ENCODE data around the gene THOC6.

- TF ChIP-seq, protein P1, sequence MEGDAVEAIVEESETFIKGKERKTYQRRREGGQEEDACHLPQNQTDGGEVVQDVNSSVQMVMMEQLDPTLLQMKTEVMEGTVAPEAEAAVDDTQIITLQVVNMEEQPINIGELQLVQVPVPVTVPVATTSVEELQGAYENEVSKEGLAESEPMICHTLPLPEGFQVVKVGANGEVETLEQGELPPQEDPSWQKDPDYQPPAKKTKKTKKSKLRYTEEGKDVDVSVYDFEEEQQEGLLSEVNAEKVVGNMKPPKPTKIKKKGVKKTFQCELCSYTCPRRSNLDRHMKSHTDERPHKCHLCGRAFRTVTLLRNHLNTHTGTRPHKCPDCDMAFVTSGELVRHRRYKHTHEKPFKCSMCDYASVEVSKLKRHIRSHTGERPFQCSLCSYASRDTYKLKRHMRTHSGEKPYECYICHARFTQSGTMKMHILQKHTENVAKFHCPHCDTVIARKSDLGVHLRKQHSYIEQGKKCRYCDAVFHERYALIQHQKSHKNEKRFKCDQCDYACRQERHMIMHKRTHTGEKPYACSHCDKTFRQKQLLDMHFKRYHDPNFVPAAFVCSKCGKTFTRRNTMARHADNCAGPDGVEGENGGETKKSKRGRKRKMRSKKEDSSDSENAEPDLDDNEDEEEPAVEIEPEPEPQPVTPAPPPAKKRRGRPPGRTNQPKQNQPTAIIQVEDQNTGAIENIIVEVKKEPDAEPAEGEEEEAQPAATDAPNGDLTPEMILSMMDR (conservative IDR thresholded peaks at IDR 0.05; ENCODE audit: low read depth in 2 of 2), result no peak
- no peak for TF ChIP-seq NANOG (IDR thresholded peaks at IDR 0.05; ENCODE audit: borderline replicate concordance)
- TF ChIP-seq EZH2 (IDR thresholded peaks at IDR 0.05; ENCODE audit: low read depth, unreplicated experiment), result no peak
- no peak for TF ChIP-seq POLR2AphosphoS5 (IDR thresholded peaks at IDR 0.05; ENCODE audit: low read depth)
- TF ChIP-seq, protein P2, sequence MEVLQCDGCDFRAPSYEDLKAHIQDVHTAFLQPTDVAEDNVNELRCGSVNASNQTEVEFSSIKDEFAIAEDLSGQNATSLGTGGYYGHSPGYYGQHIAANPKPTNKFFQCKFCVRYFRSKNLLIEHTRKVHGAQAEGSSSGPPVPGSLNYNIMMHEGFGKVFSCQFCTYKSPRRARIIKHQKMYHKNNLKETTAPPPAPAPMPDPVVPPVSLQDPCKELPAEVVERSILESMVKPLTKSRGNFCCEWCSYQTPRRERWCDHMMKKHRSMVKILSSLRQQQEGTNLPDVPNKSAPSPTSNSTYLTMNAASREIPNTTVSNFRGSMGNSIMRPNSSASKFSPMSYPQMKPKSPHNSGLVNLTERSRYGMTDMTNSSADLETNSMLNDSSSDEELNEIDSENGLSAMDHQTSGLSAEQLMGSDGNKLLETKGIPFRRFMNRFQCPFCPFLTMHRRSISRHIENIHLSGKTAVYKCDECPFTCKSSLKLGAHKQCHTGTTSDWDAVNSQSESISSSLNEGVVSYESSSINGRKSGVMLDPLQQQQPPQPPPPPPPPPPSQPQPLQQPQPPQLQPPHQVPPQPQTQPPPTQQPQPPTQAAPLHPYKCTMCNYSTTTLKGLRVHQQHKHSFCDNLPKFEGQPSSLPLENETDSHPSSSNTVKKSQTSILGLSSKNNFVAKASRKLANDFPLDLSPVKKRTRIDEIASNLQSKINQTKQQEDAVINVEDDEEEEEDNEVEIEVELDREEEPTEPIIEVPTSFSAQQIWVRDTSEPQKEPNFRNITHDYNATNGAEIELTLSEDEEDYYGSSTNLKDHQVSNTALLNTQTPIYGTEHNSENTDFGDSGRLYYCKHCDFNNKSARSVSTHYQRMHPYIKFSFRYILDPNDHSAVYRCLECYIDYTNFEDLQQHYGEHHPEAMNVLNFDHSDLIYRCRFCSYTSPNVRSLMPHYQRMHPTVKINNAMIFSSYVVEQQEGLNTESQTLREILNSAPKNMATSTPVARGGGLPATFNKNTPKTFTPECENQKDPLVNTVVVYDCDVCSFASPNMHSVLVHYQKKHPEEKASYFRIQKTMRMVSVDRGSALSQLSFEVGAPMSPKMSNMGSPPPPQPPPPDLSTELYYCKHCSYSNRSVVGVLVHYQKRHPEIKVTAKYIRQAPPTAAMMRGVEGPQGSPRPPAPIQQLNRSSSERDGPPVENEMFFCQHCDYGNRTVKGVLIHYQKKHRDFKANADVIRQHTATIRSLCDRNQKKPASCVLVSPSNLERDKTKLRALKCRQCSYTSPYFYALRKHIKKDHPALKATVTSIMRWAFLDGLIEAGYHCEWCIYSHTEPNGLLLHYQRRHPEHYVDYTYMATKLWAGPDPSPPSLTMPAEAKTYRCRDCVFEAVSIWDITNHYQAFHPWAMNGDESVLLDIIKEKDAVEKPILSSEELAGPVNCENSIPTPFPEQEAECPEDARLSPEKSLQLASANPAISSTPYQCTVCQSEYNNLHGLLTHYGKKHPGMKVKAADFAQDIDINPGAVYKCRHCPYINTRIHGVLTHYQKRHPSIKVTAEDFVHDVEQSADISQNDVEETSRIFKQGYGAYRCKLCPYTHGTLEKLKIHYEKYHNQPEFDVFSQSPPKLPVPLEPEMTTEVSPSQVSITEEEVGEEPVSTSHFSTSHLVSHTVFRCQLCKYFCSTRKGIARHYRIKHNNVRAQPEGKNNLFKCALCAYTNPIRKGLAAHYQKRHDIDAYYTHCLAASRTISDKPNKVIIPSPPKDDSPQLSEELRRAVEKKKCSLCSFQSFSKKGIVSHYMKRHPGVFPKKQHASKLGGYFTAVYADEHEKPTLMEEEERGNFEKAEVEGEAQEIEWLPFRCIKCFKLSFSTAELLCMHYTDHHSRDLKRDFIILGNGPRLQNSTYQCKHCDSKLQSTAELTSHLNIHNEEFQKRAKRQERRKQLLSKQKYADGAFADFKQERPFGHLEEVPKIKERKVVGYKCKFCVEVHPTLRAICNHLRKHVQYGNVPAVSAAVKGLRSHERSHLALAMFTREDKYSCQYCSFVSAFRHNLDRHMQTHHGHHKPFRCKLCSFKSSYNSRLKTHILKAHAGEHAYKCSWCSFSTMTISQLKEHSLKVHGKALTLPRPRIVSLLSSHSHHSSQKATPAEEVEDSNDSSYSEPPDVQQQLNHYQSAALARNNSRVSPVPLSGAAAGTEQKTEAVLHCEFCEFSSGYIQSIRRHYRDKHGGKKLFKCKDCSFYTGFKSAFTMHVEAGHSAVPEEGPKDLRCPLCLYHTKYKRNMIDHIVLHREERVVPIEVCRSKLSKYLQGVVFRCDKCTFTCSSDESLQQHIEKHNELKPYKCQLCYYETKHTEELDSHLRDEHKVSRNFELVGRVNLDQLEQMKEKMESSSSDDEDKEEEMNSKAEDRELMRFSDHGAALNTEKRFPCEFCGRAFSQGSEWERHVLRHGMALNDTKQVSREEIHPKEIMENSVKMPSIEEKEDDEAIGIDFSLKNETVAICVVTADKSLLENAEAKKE (CRISPR knock-in tag; IDR thresholded peaks at IDR 0.05), result no peak
- TF ChIP-seq ZNF331 (CRISPR knock-in tag; IDR thresholded peaks at IDR 0.05; ENCODE audit: low read depth), result no peak
- TF ChIP-seq EZH2phosphoT487 (IDR thresholded peaks at IDR 0.05; ENCODE audit: unreplicated experiment), result no peak
- no peak for TF ChIP-seq CREB1 (CRISPR knock-in tag; IDR thresholded peaks at IDR 0.05; ENCODE audit: low read depth)
These were observed 1.5 kb downstream of the THOC6 start for GRCh38 chr16:3025032-3026002.

Data from GM23338 (cell line).